HG03565 (cell line): ENCODE measurements around the gene TMEM185A.
"Not testable (repeated sequence)": the region's sequence is repeated elsewhere in the genome, so short reads cannot be mapped to it uniquely, and the experiment has no call there.

ENCODE experiments used
- ATAC-seq: cut with Tn5 transposase; IDR thresholded peaks from one replicate; pipeline ENCODE4 v1.9.1; 2021; ENCODE audit warnings: mild to moderate bottlenecking, moderate library complexity; ENCODE audit not compliant: unreplicated experiment

Gene TMEM185A

GRCh38 chrX:149631234-149632165, at the start of gene TMEM185A:
Gene TMEM185A, minus strand, starts transcription at chrX:149631792. Its CDS starts 212 bp downstream, at chrX:149631580.
- peak; percentile 88 for ATAC-seq

- ATAC-seq: no peak
Observed at GRCh38 chrX:149681182-149681581, 49.6 kb upstream of the TMEM185A start.

GRCh38 chrX:149679164-149679678, 47.6 kb upstream of the TMEM185A start:
- ATAC-seq: not testable (repeated sequence)

GRCh38 chrX:149675554-149675953, 44.0 kb upstream of the TMEM185A start:
- ATAC-seq: not testable (repeated sequence)

GRCh38 chrX:149675088-149675487, 43.5 kb upstream of the TMEM185A start:
- ATAC-seq: not testable (repeated sequence)

- not testable (repeated sequence) for ATAC-seq
Observed at GRCh38 chrX:149660613-149661012, 29.0 kb upstream of the TMEM185A start.

GRCh38 chrX:149656260-149656884, 24.8 kb upstream of the TMEM185A start:
- not testable (repeated sequence) for ATAC-seq

GRCh38 chrX:149652232-149652981, 20.8 kb upstream of the TMEM185A start:
- no peak for ATAC-seq

- peak; percentile 41 for ATAC-seq
Observed at GRCh38 chrX:149650162-149650561, 18.6 kb upstream of the TMEM185A start.

- no peak for ATAC-seq
Observed at GRCh38 chrX:149648932-149649331, 17.3 kb upstream of the TMEM185A start.

GRCh38 chrX:149647505-149647904, 15.9 kb upstream of the TMEM185A start:
- no peak for ATAC-seq

- ATAC-seq: no peak
Observed at GRCh38 chrX:149643496-149643895, 11.9 kb upstream of the TMEM185A start.

- no peak for ATAC-seq
Observed at GRCh38 chrX:149641835-149642234, 10.2 kb upstream of the TMEM185A start.

- ATAC-seq: no peak
Observed at GRCh38 chrX:149641432-149641831, 9.8 kb upstream of the TMEM185A start.

GRCh38 chrX:149639568-149639967, 8.0 kb upstream of the TMEM185A start:
- no peak for ATAC-seq

- no peak for ATAC-seq
Observed at GRCh38 chrX:149638860-149639259, 7.3 kb upstream of the TMEM185A start.

- ATAC-seq: no peak
Observed at GRCh38 chrX:149633511-149633910, 1.9 kb upstream of the TMEM185A start.

GRCh38 chrX:149630681-149631233, 835 bp downstream of the TMEM185A start:
- ATAC-seq: no peak

- ATAC-seq: no peak
Observed at GRCh38 chrX:149629730-149630387, 1.7 kb downstream of the TMEM185A start.

- ATAC-seq: no peak
Observed at GRCh38 chrX:149628768-149629167, 2.8 kb downstream of the TMEM185A start.
